ENCODE results near the gene DFFB. TPM values are rescaled to one million over a fixed set of nuclear protein-coding genes. Genes with fewer than 3 reads are reported as not detected.

The DFFB gene
- total RNA-seq, 1 donor from 2014 or later, result 17.3 TPM

DNA sequence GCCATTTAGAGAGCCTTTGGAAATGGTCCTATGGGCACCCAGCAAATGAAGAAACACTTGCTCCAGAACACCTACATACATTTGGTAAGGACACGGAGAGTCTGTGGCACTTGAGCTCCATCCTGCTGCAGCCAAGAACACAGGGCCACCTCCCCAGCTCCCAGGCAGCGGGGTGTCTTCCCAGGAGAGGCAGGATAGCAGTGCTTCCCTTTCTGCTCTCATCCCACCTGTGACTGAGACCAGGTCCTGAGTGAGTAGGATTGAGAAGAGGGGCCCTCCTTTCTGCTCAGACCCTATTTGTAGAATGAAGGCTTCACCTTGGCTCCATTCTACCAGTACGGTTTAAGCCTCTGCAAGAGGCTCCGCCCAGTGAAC lies 38.7 kb downstream of the DFFB start:
- H3K27ac Mint-ChIP-seq, result no peak overlapping the region
- intact Hi-C loops (cut with micrococcal nuclease), result no loop called here
- DNase-seq (ENCODE audit: low spot score), result no peak
- peaks cover 42% of the 10 kb centered on the region for H3K36me3 Mint-ChIP-seq (ENCODE audit: low read depth)
- H3K4me3 Mint-ChIP-seq (ENCODE audit: low read depth), result no peak overlapping the region
- peaks cover 21% of the 10 kb centered on the region for H3K9me3 Mint-ChIP-seq
- H3K4me1 Mint-ChIP-seq (ENCODE audit: low read depth), result peaks cover 26% of the 10 kb centered on the region
- H3K27me3 Mint-ChIP-seq (ENCODE audit: low read depth), result no peaks in the 10 kb centered on the region

DNA sequence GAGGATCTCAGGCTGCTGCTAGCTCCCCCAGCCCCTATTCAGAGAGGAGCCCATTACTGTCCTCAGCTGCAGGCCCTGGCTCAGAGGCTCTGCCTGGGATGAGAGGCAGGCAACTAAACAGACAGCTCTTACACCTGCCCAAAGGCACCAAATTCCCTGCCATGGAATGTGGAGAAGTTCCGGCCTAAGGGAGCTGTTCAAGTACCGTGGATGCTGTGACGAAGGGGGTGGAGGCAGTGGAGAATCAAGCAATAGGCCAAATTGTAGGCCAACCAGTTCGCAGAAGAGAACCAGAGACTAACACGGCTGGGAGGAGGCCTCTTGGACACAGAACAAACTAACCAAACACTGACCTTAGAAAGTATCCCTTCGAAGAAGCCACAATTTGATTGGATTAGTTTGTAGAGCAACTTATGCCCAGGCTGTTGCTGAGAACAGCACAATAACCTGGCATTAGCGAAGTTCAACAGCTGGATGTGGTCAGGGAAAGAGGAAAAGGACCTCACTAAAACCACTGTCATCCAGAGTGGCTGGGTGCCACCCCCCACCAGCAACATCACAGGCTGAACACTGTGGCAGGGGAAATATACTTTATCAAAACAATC lies 39.2 kb downstream of the DFFB start:
- Mint-ChIP-seq H3K27me3 (ENCODE audit: low read depth) (no peaks in the 10 kb centered on the region), H3K36me3 (ENCODE audit: low read depth) (peaks cover 38% of the 10 kb centered on the region), H3K4me3 (ENCODE audit: low read depth) (no peak overlapping the region), H3K4me1 (ENCODE audit: low read depth) (peaks cover 24% of the 10 kb centered on the region), H3K9me3 (peaks cover 21% of the 10 kb centered on the region), H3K27ac (no peak overlapping the region)
- DNase-seq (ENCODE audit: low spot score), result no peak
- intact Hi-C loops (cut with micrococcal nuclease), result no loop called here

DNA sequence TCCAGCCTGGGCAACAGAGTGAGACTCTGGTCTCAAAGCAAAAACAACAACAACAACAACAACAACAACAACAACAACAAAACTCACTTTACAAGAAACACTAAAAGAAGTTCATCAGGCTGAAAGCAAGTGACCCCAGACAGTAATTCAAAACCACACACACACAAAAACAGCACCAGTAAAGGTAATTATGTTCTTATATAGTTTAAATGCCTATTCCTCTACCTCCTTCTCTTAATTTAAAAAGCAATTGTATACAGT lies 41.1 kb downstream of the DFFB start:
- Mint-ChIP-seq H3K4me1 (ENCODE audit: low read depth) (peaks cover 32% of the 10 kb centered on the region), H3K36me3 (ENCODE audit: low read depth) (peaks cover 31% of the 10 kb centered on the region), H3K27me3 (ENCODE audit: low read depth) (no peaks in the 10 kb centered on the region), H3K9me3 (peaks cover 21% of the 10 kb centered on the region), H3K27ac (no peak overlapping the region), H3K4me3 (ENCODE audit: low read depth) (peak overlapping the region; percentile 97)
- intact Hi-C loops (cut with micrococcal nuclease), result no loop called here
- no peak for DNase-seq (ENCODE audit: low spot score)

DNA sequence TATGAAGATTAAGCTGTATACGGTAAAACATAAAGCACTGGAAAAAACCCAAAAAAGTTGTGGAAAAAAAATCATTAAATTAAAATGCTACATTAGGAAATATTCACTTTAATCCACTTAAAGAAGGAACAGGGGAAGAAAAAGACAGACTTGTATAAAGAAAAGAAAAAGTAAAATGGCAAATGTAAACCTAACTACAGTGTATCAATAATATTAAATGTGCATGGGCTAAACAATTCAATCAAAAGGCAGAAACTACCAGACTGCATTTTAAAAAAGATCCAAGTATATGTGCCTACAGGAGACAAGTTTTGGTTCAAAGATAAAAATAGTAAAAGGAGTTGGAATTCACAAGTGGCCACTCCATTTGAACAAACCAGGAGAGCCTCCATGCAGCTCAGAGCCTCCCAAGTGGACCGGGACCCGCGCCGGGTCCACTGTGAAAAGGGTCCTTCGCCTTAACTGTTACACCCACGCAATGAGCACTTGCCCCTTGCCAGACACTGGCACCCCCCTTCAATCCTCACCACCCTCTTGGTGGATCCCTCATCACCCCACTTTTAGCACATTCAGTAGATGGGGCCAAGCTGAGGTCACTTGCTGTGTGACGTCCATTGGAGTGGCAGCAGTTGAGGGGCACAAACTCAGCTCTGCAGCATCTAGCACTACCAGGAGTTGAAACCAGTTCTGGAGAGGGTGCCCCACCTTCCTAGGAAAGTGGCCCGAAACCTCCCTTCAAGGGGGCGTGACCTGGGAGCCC lies 41.9 kb downstream of the DFFB start:
- peak overlapping the region; percentile 80 for H3K27ac Mint-ChIP-seq
- no peaks in the 10 kb centered on the region for H3K27me3 Mint-ChIP-seq (ENCODE audit: low read depth)
- peak overlapping the region; percentile 97 for H3K4me3 Mint-ChIP-seq (ENCODE audit: low read depth)
- DNase-seq (ENCODE audit: low spot score), result no peak
- peaks cover 37% of the 10 kb centered on the region for H3K4me1 Mint-ChIP-seq (ENCODE audit: low read depth)
- intact Hi-C loops (cut with micrococcal nuclease), result no loop called here
- H3K9me3 Mint-ChIP-seq, result peaks cover 21% of the 10 kb centered on the region
- H3K36me3 Mint-ChIP-seq (ENCODE audit: low read depth), result peaks cover 28% of the 10 kb centered on the region

DNA sequence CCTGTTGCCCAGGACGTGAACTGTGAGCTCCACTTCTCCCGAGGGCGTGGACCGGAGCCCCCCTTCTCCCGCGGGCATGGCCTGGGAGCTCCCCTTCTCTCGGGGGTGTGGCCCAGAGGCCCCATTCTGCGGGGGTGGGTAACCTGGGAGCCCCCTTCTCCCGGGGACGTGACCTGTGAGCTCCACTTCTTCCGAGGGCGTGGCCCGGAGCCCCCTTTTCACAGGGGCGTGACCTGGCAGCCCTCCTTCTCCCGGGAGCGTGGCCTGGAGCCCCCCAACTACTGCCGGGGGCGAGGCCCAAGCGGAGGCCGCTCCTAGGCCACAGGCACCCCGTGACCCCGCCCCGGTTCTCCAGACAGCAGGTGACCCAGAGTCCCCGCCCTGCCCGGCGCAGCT lies 42.5 kb downstream of the DFFB start:
- DNase-seq (ENCODE audit: low spot score), result peak; percentile 24
- Mint-ChIP-seq H3K27me3 (ENCODE audit: low read depth) (no peaks in the 10 kb centered on the region), H3K4me1 (ENCODE audit: low read depth) (peaks cover 37% of the 10 kb centered on the region), H3K4me3 (ENCODE audit: low read depth) (peak overlapping the region; percentile 97), H3K9me3 (peaks cover 21% of the 10 kb centered on the region), H3K36me3 (ENCODE audit: low read depth) (peaks cover 28% of the 10 kb centered on the region), H3K27ac (peak overlapping the region; percentile 22)
- intact Hi-C loops (cut with micrococcal nuclease), result loop anchor here (1.0 to 10.0 kb wide), 3 partner anchors 42 to 125 kb away; partner anchors contain the start of genes CEP104, DFFB, LRRC47 and SMIM1

DNA sequence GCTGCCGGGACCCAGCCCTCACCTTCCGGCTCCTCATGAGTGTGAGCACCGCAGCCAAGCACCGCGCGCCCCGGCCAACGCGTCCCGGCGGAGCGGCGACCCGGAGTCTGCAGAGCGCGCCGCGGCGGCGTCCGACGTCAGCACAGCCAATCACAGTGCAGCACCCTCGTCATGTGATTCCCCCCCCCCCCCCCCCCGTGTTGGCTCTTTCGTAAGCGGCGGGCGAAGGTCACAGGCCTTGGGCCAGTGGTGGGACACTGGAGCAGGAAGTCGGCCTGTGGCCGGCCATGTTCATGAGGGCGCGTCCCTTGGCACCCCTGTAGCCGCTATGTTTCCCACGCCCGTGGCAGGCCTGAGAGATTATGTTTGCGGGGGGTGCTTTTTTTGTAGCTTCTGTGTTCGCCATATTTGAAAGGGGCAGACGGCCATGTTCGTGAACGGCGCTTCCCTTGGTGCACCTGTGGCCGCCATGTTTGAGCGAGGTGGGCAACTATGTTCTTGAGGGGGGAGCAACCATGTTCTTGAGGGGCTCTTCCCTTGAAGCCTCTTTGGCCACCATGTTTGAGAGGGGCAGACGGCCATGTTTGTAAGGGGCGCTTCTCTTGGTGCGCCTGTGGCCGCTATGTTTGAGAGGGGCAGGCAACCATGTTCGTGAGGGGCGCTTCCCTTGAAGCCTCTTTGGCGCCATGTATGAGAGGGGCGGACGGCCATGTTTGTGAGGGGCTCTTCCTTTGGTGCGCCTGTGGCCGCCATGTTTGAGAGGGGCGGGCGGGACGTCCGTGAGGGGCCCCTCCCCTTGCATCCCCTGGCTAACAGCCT lies 43.1 kb downstream of the DFFB start, which contains the start of gene C1orf174:
TSS of gene C1orf174 (minus strand) at position 123 of the 819 bp plus-strand sequence. CDS start at position 37, 86 bp downstream.
- peaks cover 37% of the 10 kb centered on the region for H3K4me1 Mint-ChIP-seq (ENCODE audit: low read depth)
- peak; percentile 91 for DNase-seq (ENCODE audit: low spot score)
- intact Hi-C loops (cut with micrococcal nuclease), result loop anchor here (1.0 to 10.0 kb wide), 3 partner anchors 43 to 126 kb away; partner anchors contain the start of genes CEP104, DFFB, LRRC47 and SMIM1
- peaks cover 28% of the 10 kb centered on the region for H3K36me3 Mint-ChIP-seq (ENCODE audit: low read depth)
- peaks cover 21% of the 10 kb centered on the region for H3K9me3 Mint-ChIP-seq
- H3K27me3 Mint-ChIP-seq (ENCODE audit: low read depth), result no peaks in the 10 kb centered on the region
- peak within 1 kb of the TSS; percentile 97 for H3K4me3 Mint-ChIP-seq (ENCODE audit: low read depth)
- H3K27ac Mint-ChIP-seq, result peak within 1 kb of the TSS; percentile 99

DNA sequence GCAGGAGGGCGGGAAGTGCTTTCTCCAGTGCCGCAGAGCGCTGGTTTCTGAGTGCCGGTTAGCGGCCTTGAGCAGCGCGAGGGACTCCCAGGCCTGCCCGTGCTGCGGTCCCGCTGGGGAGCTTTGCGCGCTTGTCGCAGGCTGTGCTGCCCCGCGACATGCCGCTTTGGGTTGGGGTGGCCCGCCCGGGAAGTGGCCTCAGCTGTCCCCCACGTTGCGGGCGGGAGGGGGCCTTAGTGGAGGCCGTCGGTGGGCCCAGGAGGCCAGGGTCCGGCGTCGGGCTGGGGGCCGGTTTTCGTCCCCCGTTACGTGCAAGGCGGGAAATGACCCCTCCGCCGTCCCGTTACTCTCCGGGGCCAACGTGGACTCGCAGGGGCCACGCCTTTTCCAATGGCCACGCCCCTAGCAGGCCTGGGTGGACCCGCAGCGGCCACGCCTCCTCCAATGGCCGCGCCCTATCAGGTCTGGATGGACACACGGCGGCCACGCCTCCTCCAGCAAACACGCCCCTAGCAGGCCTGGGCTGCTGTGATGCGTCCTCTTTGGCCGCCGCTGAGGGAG lies 43.8 kb downstream of the DFFB start:
- H3K36me3 Mint-ChIP-seq (ENCODE audit: low read depth), result peaks cover 24% of the 10 kb centered on the region
- intact Hi-C loops (cut with micrococcal nuclease), result loop anchor here (1.0 to 10.0 kb wide), 3 partner anchors 44 to 126 kb away; partner anchors contain the start of genes CEP104, DFFB, LRRC47 and SMIM1
- peak overlapping the region; percentile 99 for H3K27ac Mint-ChIP-seq
- no peaks in the 10 kb centered on the region for H3K27me3 Mint-ChIP-seq (ENCODE audit: low read depth)
- H3K4me3 Mint-ChIP-seq (ENCODE audit: low read depth), result peak overlapping the region; percentile 97
- DNase-seq (ENCODE audit: low spot score), result peak; percentile 86
- peaks cover 21% of the 10 kb centered on the region for H3K9me3 Mint-ChIP-seq
- H3K4me1 Mint-ChIP-seq (ENCODE audit: low read depth), result peaks cover 40% of the 10 kb centered on the region

DNA sequence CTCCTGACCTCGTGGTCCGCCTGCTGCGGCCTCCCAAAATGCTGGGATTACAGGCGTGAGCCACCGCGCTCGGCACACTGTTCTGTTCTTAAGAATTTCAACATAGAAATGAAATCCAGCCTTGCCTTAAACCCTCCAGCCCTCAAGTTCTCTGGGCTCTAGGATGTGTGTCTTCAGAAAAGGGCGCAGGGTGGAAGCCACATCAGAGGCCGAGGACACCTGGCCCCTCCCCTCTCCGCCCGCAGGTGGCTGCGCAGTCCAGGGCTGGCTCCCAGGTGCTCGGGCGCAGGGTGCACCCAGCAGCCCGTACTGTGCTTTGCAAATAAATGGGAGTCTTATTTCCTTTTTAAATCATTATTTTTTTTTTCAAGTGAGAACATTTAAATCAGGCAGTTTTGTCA lies 44.8 kb downstream of the DFFB start:
- peaks cover 39% of the 10 kb centered on the region for H3K4me1 Mint-ChIP-seq (ENCODE audit: low read depth)
- peaks cover 16% of the 10 kb centered on the region for H3K36me3 Mint-ChIP-seq (ENCODE audit: low read depth)
- intact Hi-C loops (cut with micrococcal nuclease), result loop anchor here (10.0 kb wide), 1 partner anchor 127 kb away; the partner anchor contains the start of gene SMIM1
- H3K4me3 Mint-ChIP-seq (ENCODE audit: low read depth), result peak overlapping the region; percentile 42
- H3K27me3 Mint-ChIP-seq (ENCODE audit: low read depth), result no peaks in the 10 kb centered on the region
- H3K9me3 Mint-ChIP-seq, result peaks cover 19% of the 10 kb centered on the region
- H3K27ac Mint-ChIP-seq, result peak overlapping the region; percentile 60
- no peak for DNase-seq (ENCODE audit: low spot score)

DNA sequence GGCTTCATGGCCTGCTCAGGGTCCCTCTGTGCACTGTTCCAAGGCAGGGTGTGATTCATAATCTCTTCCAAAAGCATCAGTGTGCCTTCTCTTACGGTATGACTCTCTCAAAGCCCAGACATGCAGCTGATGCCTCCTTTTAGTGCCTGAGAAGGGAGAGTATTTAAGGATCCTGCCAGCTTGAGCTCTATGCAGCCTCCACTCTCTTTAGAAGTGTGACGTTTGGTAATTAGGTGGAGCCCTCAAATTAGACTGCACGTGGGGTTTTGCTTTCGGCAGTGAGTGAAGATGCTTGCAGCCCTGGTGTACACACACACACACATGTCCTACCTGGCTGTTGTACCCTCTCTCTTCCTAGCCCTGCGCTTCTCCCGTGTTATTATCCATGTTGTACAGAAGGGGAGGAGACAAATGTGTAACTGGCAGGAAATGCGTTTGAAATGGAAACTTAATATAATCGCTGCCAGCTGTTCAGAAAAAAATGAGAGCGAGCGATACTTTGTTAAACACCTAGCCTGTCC lies 45.4 kb downstream of the DFFB start:
- no peaks in the 10 kb centered on the region for H3K27me3 Mint-ChIP-seq (ENCODE audit: low read depth)
- intact Hi-C loops (cut with micrococcal nuclease), result loop anchor here (10.0 kb wide), 1 partner anchor 128 kb away; the partner anchor contains the start of gene SMIM1
- peaks cover 13% of the 10 kb centered on the region for H3K36me3 Mint-ChIP-seq (ENCODE audit: low read depth)
- no peak for DNase-seq (ENCODE audit: low spot score)
- H3K9me3 Mint-ChIP-seq, result peaks cover 15% of the 10 kb centered on the region
- peak overlapping the region; percentile 43 for H3K27ac Mint-ChIP-seq
- peak overlapping the region; percentile 42 for H3K4me3 Mint-ChIP-seq (ENCODE audit: low read depth)
- peaks cover 38% of the 10 kb centered on the region for H3K4me1 Mint-ChIP-seq (ENCODE audit: low read depth)

DNA sequence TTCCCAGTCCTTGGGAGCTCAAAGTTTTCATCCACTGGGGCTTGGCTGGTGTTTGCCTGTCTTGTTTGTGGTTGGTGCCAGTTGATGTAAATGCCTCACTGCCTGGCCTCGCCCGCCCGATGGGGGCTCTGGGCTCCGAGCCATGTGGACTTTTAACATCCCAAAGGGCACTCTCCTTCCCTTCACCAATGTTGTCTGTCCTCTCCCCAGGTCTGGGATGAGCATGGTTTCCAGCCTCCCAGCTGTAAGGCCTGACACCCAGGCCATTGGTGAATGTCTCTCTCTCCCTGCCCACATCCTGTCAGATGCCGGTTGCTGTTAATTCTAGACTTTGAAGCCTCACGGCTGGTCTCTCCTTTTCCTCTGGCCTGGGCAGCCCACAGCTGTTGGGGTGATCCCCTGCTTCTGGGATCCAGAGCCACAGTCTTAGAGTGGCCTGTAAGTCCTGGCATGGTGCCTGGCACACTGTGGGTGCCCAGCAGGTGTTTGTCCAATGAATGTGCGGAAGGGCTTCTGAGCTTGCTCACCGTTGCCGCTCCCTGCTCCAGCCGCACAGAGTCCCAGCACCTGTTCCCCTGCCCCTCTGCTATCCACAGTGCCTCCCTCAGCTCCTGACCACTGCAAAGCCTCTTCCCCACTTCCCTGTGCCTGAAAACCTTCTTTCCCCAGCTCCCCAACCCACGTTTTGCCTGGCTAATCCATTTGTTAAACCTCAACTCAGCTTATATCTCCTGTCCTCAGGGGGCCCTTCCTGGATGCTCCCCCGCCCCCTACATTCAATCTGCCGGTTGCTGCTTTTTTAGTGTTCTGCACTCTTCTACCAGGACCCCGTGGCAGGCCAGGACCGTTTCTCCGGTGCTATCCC lies 46.1 kb downstream of the DFFB start:
- Mint-ChIP-seq H3K4me3 (ENCODE audit: low read depth) (peak overlapping the region; percentile 1), H3K27ac (peak overlapping the region; percentile 43), H3K9me3 (peaks cover 8% of the 10 kb centered on the region), H3K27me3 (ENCODE audit: low read depth) (no peaks in the 10 kb centered on the region), H3K4me1 (ENCODE audit: low read depth) (peaks cover 35% of the 10 kb centered on the region), H3K36me3 (ENCODE audit: low read depth) (peaks cover 6% of the 10 kb centered on the region)
- intact Hi-C loops (cut with micrococcal nuclease), result loop anchor here (10.0 kb wide), 1 partner anchor 129 kb away; the partner anchor contains the start of gene SMIM1
- no peak for DNase-seq (ENCODE audit: low spot score)

DNA sequence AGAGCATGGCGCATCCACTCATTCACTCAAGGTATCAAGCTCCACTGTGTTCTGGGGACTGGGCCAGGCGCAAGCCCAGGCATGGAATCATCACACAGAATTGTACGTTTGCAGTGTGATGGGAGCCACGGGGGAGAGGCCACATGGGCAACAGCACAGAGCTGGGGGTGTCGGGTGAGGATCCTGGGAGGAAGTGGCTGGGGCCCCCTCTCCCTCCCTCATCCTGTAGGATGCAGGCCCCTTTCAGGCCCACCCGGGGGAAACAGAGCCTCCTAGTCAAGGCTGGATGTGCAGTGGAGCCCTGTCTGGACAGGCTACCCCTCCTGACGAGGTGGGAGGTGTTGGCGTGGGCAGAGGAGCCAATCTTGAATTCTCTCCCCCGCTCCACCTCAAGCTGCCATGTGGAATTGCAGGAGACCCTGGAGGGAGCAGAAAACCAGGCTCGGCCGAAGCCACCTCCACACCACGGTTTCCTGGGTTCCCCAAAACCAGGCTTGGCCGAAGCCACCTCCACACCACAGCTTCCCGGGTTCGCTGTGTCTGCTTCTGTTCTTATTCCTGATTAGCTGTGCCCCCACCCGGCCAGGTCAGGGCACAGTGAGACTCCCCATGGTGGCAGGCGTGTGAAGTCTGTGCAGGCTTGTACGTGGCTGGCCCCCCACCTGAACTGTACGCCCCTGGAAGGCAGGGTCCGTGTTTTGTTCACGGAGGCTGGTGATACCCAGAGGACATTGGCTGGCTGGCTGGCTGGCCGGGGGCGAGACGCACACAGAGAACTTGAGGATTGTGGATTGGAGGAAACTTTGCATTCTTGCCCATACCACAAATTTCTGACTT lies 46.9 kb downstream of the DFFB start:
- H3K36me3 Mint-ChIP-seq (ENCODE audit: low read depth), result no peaks in the 10 kb centered on the region
- intact Hi-C loops (cut with micrococcal nuclease), result loop anchor here (10.0 kb wide), 1 partner anchor 129 kb away; the partner anchor contains the start of gene SMIM1
- no peaks in the 10 kb centered on the region for H3K27me3 Mint-ChIP-seq (ENCODE audit: low read depth)
- H3K4me1 Mint-ChIP-seq (ENCODE audit: low read depth), result peaks cover 27% of the 10 kb centered on the region
- DNase-seq (ENCODE audit: low spot score), result no peak
- peak overlapping the region; percentile 2 for H3K27ac Mint-ChIP-seq
- H3K9me3 Mint-ChIP-seq, result no peaks in the 10 kb centered on the region
- no peak overlapping the region for H3K4me3 Mint-ChIP-seq (ENCODE audit: low read depth)
